Erythroblast (primary cell): ENCODE data around the gene LCE3B.

Source experiments
- DNase-seq, 2 experiments: peaks; one replicate each; lab custom pipeline; 2025; lab: John Stamatoyannopoulos, UW
- GATA1 ChIP-seq: IDR thresholded peaks from 2 replicates; pipeline ENCODE4 v1.6.1; 2011; ENCODE audit warnings: low read depth, mild to moderate bottlenecking, control low read depth, low read length, moderate library complexity
- POLR2A ChIP-seq: IDR thresholded peaks from 2 replicates; pipeline ENCODE4 v1.6.1; 2011; ENCODE audit warnings: mild to moderate bottlenecking, low read length

Gene LCE3B

GRCh38 chr1:152626744-152627143, 13.1 kb downstream of the LCE3B start:
- no peak for TF ChIP-seq GATA1
- TF ChIP-seq POLR2A, result no peak
- DNase-seq, result no peak

- TF ChIP-seq GATA1, result no peak
- TF ChIP-seq POLR2A, result no peak
- no peak for DNase-seq
Measured at GRCh38 chr1:152630596-152630995, 17.0 kb downstream of the LCE3B start.

- no peak for TF ChIP-seq POLR2A
- TF ChIP-seq GATA1, result no peak
- DNase-seq, result no peak
Measured at GRCh38 chr1:152640351-152640750, 26.7 kb downstream of the LCE3B start.

- no peak for DNase-seq
- TF ChIP-seq GATA1, result no peak
- no peak for TF ChIP-seq POLR2A
Measured at GRCh38 chr1:152643945-152644344, 30.3 kb downstream of the LCE3B start.

- no peak for DNase-seq
- no peak for TF ChIP-seq POLR2A
- TF ChIP-seq GATA1, result no peak
Measured at GRCh38 chr1:152645146-152645545, 31.5 kb downstream of the LCE3B start.

- DNase-seq, result no peak
- TF ChIP-seq POLR2A (no peak), GATA1 (no peak)
Measured at GRCh38 chr1:152646656-152647055, 33.0 kb downstream of the LCE3B start.

- peak; percentile 57 to 74 for DNase-seq
- TF ChIP-seq GATA1, result no peak
- no peak for TF ChIP-seq POLR2A
Measured at GRCh38 chr1:152654110-152654509, 40.5 kb downstream of the LCE3B start.

- no peak for DNase-seq
- TF ChIP-seq GATA1, result no peak
- TF ChIP-seq POLR2A, result no peak
Measured at GRCh38 chr1:152656459-152656858, 42.8 kb downstream of the LCE3B start.

GRCh38 chr1:152657677-152658076, 44.1 kb downstream of the LCE3B start:
- TF ChIP-seq GATA1 (no peak), POLR2A (no peak)
- no peak for DNase-seq

GRCh38 chr1:152658649-152659048, 45.0 kb downstream of the LCE3B start:
- no peak for TF ChIP-seq POLR2A
- no peak for TF ChIP-seq GATA1
- no peak for DNase-seq

GRCh38 chr1:152663098-152663497, 49.5 kb downstream of the LCE3B start, which contains the start of gene LCE2D:
Gene LCE2D, plus strand, starts transcription at chr1:152663380. Its CDS starts 726 bp downstream, at chr1:152664106.
- DNase-seq, result no peak
- TF ChIP-seq POLR2A, result no peak
- no peak for TF ChIP-seq GATA1
